GM23248 (cell line): ENCODE results near the gene AGFG1.

ENCODE experiments used
- EZH2 ChIP-seq: fragments of 200-600 bp; sonication (generic); IDR thresholded peaks from 2 replicates; pipeline ENCODE4 v1.6.1; 2018; ENCODE audit warnings: antibody characterized with exemption, mild to moderate bottlenecking; ENCODE audit not compliant: insufficient read depth, poor library complexity, severe bottlenecking
- EZH2phosphoT487 ChIP-seq: fragments of 200-600 bp; sonication (generic); IDR thresholded peaks from 2 replicates; pipeline ENCODE4 v1.6.1; 2018; ENCODE audit warnings: antibody characterized with exemption, moderate library complexity, mild to moderate bottlenecking, low read depth; ENCODE audit not compliant: insufficient read depth

DNA sequence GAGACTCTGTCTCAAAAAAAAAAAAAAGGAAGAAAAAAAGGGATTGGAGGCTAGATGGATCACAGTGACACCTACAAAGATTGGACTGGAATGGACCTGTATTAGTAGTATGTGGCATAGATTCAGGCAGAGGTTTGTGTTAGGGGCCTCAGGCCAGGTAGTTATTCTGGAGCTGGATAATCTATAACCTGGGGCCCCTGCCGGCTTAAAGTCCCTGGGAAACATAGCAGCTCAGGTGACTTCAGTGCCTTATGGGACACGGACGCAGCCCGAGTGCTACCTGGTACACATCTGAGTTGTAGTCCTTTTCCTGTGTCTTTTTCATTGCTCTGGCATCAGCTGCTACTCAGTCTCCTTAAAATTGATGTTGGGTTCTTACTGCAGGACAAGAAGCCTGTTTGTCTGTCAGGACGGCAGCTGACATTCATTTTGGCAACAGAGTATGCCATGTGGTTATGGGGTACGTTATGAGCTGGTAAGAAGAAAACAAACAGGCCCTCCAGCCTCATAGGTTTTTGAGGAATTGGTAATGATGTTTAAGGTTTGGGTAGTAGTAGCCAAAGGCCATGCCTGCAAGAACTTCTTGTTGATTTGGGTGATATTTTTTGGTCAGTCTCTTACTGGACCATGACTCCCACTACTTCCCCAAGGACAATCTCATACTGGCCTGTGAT, 27.8 kb downstream of the AGFG1 start:
- no peak for TF ChIP-seq EZH2phosphoT487
- no peak for TF ChIP-seq EZH2
